Measurements from ENCODE around the gene ORMDL3.

DNA sequence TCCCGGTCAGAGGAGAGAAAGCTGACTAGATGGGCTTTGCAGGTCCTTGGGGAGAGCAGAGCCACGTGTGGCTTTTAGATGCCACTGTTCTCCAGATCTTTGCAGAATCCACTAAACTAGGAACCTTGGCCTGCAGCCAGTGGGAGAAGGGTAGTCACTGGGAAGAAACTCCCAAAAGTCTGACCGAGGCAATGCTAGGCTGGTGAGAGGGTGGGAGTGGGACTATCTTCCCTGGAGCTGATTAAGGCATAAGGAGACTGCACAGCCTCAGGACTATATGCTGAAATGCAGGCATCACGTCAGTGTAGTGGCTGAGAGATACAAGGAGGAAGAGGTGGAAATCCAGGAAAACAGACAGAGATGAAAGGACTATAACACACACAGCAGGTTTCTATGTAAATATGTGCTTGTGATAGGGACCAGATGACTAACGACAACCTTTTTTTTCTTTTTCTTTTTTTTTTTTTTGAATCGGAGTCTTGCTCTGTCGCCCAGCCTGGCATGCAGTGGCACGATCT, 33.2 kb upstream of the ORMDL3 start:
- TF ChIP-seq, protein P1, sequence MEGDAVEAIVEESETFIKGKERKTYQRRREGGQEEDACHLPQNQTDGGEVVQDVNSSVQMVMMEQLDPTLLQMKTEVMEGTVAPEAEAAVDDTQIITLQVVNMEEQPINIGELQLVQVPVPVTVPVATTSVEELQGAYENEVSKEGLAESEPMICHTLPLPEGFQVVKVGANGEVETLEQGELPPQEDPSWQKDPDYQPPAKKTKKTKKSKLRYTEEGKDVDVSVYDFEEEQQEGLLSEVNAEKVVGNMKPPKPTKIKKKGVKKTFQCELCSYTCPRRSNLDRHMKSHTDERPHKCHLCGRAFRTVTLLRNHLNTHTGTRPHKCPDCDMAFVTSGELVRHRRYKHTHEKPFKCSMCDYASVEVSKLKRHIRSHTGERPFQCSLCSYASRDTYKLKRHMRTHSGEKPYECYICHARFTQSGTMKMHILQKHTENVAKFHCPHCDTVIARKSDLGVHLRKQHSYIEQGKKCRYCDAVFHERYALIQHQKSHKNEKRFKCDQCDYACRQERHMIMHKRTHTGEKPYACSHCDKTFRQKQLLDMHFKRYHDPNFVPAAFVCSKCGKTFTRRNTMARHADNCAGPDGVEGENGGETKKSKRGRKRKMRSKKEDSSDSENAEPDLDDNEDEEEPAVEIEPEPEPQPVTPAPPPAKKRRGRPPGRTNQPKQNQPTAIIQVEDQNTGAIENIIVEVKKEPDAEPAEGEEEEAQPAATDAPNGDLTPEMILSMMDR (tag by site-specific recombination; IDR thresholded peaks at IDR 0.05), result no peak
- TF ChIP-seq ZNF274 (IDR thresholded peaks at IDR 0.05; ENCODE audit: low read length), result no peak
- TF ChIP-seq ZNF274 (tag by site-specific recombination; IDR thresholded peaks at IDR 0.05; ENCODE audit: borderline replicate concordance), result no peak
